GM19099 (cell line): Measurements from ENCODE around the gene MED16.

Experiments used
- POLR2A ChIP-seq: IDR thresholded peaks from 3 replicates; pipeline ENCODE4 v1.6.1; 2011; ENCODE audit warnings: low read depth; ENCODE audit not compliant: insufficient read length; ENCODE audit errors: extremely low read depth

MED16 gene

GRCh38 chr19:888581-889385, 4.2 kb downstream of the MED16 start:
- TF ChIP-seq POLR2A = no peak

- TF ChIP-seq POLR2A = no peak
Observed at GRCh38 chr19:887599-887998, 5.4 kb downstream of the MED16 start.

- TF ChIP-seq POLR2A = no peak
Observed at GRCh38 chr19:887072-887471, 5.9 kb downstream of the MED16 start.

GRCh38 chr19:885536-886224, 7.3 kb downstream of the MED16 start:
- no peak for TF ChIP-seq POLR2A

- no peak for TF ChIP-seq POLR2A
Observed at GRCh38 chr19:884420-885211, 8.4 kb downstream of the MED16 start.

- no peak for TF ChIP-seq POLR2A
Observed at GRCh38 chr19:883661-884211, 9.3 kb downstream of the MED16 start.

- no peak for TF ChIP-seq POLR2A
Observed at GRCh38 chr19:882871-883497, 10.0 kb downstream of the MED16 start.

GRCh38 chr19:881385-882071, 11.5 kb downstream of the MED16 start:
- TF ChIP-seq POLR2A = no peak

GRCh38 chr19:879711-880438, 13.1 kb downstream of the MED16 start:
- no peak for TF ChIP-seq POLR2A

GRCh38 chr19:876780-877314, 16.1 kb downstream of the MED16 start:
- TF ChIP-seq POLR2A = no peak

GRCh38 chr19:876089-876488, 16.9 kb downstream of the MED16 start:
- no peak for TF ChIP-seq POLR2A

GRCh38 chr19:875265-875879, 17.6 kb downstream of the MED16 start:
- TF ChIP-seq POLR2A = no peak

- no peak for TF ChIP-seq POLR2A
Observed at GRCh38 chr19:873561-874041, 19.4 kb downstream of the MED16 start.

- no peak for TF ChIP-seq POLR2A
Observed at GRCh38 chr19:873084-873483, 19.9 kb downstream of the MED16 start.
